Activated gamma-delta T cell (primary cell): ENCODE results near the gene THBD.

Experiments used
- DNase-seq: peaks from one replicate; lab custom pipeline; 2025; lab: John Stamatoyannopoulos, UW

The THBD gene

GRCh38 chr20:23061734-23062561, 12.5 kb upstream of the THBD start:
- no peak for DNase-seq

GRCh38 chr20:23061262-23061661, 11.8 kb upstream of the THBD start:
- DNase-seq: no peak

- no peak for DNase-seq
Measured at GRCh38 chr20:23060629-23061028, 11.2 kb upstream of the THBD start.

GRCh38 chr20:23059846-23060245, 10.4 kb upstream of the THBD start:
- no peak for DNase-seq

DNA sequence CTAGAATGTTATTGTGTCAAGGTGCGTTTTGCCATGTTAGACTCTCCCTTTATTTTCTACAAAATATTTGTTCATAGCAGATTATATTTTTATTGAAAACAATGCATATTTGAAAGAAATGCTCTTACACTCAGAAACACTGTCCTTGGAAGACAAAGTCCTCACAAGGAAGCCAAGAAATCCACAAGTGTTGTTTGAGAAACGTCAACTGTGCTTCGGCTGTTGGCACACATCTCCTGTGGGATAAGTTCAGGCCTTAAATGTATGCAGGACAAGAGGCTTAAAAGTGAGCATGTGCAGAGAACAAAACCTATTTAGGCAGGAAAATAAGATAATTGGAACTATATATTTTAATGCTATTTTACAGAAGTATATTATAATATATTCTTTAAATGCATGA, 9.5 kb upstream of the THBD start:
- no peak for DNase-seq

DNA sequence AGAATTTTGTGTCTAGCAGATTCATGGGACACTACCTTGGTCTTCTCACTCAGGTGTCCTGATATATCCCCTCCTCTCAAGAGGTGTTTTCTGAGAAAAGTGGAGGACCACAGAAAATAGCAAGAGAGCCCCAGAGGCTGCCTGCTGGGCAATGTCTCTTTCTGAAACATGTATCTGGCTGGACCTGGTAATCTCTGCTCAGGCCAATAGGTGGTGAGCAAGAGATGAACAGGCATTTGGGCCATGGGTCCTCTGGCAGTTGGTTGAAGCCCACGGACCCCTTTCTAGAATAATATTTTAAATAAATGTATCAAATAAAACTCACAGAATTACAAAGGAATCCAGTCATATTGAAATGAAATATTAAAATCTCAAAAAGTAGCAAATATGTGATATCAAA, 8.8 kb upstream of the THBD start:
- no peak for DNase-seq

DNA sequence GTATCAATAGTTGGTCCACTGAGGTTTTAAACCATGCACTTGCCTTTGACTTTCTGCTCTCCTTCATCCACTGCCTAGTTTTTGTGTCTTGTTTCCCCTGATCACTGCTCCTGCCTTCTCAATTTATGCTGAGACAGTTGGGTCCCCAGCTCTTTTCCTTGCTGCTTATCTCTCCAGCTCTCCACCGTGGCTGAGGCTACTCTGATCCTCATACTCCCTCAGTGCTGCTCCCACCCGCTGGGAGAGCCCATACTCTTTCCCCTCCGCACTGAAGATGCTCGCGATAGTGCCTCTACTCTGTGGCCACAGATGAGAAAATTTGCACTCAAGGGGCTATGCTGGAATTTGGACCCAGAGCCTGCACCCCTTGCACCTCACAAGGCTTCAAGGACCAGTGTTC, 3.4 kb upstream of the THBD start:
- DNase-seq: no peak

GRCh38 chr20:23050847-23051627, 1.6 kb upstream of the THBD start:
- no peak for DNase-seq

- no peak for DNase-seq
Measured at GRCh38 chr20:23050076-23050838, 785 bp upstream of the THBD start.

DNA sequence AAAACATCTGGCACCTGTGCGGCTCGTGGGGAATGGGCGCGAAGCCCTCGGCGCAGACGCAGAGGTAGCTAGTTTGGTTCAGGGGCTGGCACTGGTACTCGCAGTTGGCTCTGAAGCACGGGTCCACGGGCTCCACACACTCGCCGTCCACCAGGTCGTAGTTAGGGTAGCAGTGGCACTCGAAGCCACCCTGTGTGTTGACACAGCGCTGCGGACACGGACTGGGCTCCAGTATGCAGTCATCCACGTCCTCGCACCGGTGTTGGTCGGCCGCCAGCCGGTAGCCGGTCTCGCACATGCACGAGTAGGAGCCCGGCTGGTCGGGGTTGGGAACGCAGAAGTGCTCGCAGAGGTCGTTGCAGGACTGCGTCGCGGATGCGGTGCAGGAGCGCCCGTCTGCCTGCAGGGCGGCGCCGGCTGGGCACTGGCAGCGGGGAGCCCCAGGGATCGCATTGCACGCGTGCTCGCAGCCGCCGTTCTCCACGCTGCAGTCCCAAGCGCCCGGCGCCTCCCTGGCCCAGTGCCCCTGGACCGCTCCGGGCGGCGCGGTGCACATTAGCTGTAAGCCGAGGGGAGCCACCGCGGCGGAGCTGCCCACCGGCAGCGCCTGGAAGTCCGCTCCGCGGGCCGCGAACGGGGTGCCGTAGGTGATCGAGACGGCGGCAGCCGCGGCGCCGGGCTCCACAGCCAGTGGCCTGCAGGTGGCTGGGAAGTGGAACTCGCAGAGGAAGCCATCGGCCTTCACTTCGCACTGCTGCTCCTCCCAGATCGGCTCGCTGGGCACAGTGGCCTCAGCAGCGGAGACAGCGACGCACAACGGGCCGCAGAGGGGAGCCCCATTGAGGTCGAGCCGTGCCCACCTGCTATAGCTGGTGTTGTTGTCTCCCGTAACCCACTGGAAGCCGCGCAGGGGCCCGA, 930 bp downstream of the THBD start:
- no peak for DNase-seq

- DNase-seq: no peak
Measured at GRCh38 chr20:23047738-23048214, 1.7 kb downstream of the THBD start.

DNA sequence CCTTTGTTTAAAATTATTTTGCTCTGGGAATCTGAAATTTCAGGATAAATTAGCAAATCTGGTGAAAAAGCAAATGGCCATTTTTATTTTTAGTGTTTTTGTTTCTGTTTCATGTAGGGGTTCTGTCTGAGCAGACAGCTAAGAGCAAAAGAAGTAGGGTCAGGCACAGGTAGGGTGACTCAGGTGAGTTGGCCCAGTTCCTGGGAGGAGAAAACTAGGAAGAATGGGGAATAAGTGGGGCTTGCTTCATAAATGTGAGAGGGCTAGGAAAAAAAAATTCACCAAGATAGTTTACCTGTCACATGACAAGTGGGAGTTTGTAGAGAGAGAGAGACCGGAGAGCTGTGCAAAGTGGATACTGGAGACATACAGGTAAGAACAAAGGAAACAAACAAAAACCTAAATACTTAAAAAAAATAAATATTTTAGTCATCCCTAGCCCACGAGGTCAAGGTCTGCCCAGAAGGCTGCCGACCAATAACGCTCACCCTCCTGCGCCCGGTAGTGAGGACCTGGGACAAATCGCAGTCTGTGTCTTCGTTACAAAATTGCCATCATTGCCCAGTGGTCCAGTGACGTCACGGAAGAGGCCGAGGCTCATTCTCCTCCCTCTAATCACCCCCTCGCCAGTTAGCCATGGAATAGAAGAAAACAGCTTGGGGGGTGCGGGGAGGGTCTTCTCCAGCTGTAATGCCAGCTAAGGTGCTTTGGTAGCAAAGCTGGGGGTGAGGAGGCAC, 2.3 kb downstream of the THBD start:
- no peak for DNase-seq

- DNase-seq: no peak
Measured at GRCh38 chr20:23046431-23046830, 3.0 kb downstream of the THBD start.

GRCh38 chr20:23043376-23043775, 6.1 kb downstream of the THBD start:
- DNase-seq: no peak

- DNase-seq: no peak
Measured at GRCh38 chr20:23042270-23042669, 7.2 kb downstream of the THBD start.

- no peak for DNase-seq
Measured at GRCh38 chr20:23039885-23040508, 9.5 kb downstream of the THBD start.

- no peak for DNase-seq
Measured at GRCh38 chr20:23039136-23039875, 10.2 kb downstream of the THBD start.

DNA sequence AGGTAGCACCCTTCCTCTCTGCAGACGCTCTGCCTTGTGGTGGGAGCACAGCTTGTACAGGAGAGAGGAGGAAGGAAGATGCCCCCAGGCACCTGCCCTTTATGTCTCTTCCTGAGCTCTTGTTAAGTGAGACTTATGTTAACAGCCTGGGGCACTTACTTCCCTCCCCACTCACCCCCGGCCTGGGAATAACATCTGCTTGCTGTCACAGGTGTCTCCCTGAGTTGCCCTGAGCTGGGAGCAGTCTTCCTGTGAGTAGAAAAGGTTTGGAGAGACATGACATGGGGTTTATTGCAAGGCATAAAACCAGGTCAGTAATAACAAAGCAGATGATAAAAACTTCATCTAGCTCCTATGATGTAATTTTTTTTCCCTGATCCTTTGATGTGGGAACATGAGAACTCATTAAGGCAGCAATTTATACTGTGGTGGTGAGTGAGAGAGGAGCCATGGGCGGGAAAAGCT, 12.4 kb downstream of the THBD start:
- DNase-seq: no peak

GRCh38 chr20:23036371-23036770, 13.1 kb downstream of the THBD start:
- DNase-seq: no peak
